Skin of body (tissue), 2 donors: ENCODE measurements around the gene GNGT2. TPM values are rescaled to one million over a fixed set of nuclear protein-coding genes. Genes with fewer than 3 reads are reported as not detected.

Experiments
- DNase-seq: peaks from one replicate; lab custom pipeline; 2025; lab: John Stamatoyannopoulos, UW
- total RNA-seq: library from RNA; depleted of rRNA; stranded (reverse); fragments of >200 nt; gene quantifications from one replicate; pipeline ENCODE4 v1.2.3, GENCODE V29; 2014

GNGT2 gene
- total RNA-seq, 1 donor from 2014 or later = not detected

DNA sequence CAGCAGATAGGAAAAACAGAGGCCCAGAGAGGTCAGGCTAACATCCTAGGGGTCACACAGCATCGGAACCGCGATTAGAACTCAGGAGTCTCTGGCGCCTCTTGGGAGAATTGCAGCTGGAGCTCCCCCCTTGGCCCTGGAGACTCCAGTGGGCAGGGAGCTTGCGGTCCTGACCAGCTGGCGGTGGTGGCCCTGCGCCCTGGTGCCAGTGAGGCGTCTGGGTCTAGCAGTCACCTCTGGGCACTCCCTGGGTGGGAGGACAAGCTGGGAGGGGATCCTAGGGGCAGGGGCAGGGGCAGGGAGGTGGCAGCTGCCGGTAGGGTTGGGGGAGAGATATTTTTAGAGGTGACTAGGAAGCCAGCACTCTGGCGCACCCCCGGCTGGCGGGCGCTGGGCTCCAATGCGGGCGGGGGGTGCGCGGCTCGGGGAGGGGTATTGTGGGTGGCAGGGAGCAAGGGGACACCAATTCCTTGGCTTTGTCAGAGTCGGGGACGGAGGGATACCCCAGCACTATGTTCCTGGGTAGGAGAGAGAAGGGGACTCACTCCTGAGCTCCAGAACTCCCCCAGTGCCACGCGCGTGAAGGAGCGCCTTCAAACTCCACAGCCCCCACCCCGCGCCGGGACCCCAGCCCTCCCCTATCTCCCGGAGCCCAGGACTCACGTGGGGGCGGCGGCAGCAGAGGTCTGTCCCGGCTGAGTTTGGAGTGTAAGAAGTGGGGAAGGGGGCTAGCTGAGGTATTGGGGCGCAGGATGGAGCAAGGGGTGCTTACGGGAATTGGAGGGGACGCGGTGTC lies 19.6 kb upstream of the GNGT2 start:
- DNase-seq = no peak

DNA sequence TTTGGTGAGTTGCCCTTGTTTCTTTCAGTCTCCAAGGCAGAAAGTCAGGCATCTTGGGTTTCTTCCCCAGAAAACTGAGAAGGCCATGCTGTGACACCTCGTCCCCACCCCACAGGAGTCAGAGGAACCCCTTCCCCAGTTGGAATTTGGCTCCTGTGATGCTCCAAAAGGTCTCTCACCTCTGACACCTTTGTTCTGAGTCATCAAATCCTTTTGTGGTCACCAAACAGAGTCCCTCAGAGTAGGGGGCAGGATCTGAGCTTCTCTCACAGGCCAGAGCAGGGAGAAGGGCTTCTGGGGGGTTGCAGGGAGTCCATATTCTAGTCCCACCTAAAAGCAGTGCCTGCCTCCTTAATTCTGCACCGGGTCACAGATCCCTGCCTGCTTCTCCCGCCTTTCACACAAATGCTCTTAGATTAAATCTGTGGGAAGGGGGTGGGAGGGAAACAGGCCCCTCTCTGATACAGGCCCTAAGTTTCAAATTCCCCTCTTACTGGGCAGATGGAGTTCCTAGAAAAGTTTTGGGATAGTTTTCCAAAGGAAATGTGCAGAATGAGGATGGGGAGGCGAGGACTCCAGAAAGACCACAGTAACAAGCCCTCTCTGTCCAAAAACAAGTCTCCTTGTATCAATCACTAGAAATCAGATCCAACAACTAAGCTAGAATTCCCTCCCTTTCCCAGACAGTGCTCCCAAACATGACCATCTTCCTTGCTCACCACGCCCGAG lies 18.9 kb upstream of the GNGT2 start:
- no peak for DNase-seq

DNA sequence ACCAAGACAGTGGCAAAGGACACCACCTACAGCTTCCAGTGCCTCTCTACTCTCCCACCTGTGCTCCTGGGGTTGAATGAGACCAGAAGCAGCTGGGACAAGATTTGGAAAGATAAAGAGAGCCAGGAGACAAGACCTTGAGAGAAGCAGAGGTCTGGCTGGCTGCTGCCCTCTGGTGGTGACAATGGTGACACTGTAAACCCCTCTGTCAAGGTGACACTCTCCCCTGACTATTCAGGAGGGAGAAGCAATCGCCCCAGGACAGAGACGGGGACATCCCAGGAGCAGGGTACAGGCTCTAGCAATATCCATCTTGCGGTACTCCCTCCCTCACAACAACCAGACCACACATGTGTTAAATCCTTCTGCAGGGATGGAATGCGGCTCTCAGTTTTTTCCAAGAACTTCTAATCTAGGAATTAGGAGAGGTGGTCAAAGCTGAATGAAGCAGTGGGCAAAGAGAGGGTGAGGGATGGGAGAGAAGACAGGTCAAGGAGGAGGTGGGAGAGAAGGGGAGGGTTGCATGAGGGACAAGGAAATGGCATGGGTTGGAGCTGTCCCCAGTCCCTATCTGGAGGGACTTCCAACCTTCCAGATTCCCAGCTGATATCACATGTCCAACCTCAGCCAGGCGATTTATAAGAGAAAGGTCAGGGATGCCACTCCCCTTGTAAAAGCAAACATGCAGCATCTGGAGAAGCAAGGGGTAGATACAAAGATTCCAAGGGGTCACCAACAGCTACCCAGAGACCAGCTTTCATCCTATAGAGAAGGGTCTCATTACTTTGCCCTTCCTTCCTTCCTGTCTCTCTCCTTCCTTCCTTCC lies 17.3 kb upstream of the GNGT2 start:
- no peak for DNase-seq

DNA sequence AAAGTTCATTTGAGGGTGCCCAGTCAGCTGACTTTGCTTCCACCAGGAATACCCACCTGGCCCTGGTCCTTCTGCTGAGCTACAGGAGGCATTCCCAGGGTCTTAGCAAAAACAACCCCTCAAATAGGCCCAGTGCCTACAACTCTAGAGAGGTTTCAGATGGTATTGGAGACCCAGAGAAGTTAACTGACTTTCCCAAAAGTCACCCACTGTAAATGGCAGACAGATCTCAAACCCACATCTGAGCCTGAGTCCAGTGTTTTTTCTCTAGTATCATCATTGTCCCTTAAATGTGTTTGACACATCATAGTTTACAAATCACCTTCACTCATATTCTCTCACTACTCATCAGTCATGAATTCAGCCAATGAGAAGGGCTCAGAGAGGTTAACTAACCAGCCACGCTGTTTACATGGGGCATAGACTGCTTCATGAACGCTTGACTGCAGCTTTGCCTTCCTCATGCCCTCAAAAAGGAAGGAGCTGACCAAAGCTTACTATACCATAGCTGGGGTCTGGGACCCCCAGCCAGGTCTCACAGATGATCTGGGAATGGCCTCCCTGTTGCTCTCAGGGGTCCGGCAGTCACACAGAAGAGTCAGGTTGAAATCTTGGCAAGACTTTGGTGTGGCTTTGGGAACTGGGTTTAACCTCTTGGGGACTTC lies 16.5 kb upstream of the GNGT2 start:
- no peak for DNase-seq

DNA sequence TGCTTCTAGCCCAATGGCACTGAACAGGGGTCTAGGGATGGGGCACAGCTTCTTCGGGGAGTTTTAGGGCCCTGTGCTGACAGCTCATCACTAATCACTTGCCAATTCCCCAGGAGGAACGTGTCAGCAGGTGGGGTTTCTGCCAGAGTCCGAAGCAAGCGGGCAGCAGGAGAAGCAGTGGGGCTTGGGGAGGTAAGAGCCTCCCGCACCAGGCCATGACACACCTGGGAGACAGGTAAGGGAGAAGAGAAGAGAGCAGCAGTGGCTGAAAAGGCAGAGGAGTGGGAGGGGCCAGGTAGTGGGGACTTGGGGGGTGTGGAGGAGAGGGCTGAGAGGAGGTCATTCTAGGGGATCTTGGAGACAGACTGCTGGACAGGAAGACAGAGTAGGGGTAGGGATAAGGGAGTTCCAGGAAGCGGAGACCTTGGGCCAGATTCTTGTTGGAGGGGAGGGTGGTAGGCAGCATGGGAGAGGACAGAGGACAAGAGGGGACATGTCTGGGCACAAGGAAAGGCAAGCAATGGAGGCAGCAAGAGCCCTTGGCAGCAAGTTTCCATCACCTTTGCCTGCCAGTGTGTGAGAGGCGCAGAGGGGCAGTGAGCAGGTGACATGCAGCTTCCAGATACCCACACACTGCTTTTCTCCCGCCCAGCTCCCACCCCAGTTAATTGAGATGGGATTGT lies 15.3 kb upstream of the GNGT2 start:
- DNase-seq = no peak

DNA sequence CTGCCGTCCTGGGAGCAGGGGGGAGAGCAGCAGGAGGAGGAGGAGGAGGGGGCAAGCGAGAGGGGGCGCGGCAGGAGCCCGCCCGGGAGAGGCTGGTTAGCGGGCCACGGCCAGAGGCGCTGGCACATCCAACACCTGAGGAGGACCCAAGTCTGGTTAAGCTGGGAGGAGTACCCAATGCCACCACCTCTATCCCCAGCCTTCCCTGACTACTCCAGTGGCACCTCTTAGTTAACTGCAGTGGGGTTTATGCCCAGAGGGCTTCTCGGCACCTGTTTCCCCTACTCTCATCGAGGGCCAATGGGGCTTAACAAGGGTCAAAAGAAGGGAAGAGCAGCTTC lies 14.6 kb upstream of the GNGT2 start:
- no peak for DNase-seq

DNA sequence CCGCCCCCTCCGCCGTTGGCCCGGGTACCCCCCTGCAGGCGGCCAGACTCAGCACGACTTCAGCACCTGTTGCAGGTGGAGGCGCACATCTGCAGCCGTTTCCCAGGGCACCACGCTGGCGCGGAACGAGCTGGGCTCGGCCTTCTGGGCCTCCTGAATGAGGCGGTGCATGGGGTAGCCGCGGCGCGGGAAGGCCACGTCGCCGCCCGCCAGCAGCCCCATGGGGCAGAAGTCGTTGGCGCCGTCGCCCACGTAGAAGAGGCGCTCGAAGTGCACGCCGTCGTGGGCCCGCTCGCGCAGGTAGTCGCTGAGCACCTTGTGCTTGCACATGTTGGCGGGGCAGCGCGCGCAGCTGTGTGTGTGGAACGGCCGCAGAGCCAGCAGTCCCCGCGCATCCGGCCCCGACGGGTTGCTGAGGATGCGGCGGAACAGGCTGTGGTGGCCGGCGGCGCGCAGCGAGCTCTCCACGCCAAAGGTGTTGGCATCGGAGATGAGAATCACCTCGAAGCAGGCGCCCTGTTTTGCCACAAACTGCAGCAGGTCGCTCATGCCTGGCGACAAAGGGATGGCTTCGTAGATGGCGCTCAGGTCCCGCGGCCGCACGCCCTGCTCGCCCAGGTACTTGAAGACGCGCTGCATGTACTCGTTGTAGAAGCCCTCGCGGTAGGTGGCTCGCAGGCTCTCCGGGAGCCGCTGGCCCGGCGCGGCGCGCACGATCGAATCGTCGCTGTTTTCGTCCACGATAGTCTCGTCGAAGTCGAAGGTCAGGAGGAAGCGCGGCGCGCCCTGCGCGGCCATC lies 14.0 kb upstream of the GNGT2 start:
- DNase-seq = no peak

DNA sequence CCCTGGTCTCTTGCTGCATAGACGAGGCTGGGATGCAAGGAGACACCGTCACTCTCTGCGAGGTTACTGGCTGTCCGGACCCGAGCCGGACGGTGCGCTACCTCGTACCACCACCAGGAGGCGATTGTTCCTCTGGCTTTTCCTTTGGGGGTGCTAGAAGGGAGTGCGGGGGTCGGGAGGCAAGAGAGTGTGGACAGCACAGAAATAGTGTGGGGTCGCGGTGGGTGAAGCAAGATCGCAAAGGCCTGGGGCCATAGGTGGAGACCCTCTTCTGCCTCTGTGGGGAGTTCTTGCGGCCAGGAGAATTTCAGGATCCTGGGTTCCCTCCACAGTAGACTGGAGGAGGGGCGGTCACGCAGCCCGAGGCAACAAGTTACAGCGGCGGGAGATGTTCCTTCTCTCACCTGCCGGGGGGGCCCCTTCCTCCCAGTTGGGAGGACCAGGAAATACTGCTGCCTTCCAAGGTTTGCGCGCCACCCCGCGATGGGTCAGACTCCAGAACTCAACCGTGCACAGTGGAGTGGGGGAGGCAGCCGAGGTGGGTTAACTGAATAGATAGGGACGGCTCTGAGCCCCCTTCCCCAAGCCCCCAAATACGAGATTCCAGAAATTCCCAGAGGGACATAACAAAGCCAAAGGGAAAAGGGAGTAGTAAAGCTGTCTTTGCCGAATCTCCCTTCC lies 13.3 kb upstream of the GNGT2 start:
- DNase-seq = no peak

DNA sequence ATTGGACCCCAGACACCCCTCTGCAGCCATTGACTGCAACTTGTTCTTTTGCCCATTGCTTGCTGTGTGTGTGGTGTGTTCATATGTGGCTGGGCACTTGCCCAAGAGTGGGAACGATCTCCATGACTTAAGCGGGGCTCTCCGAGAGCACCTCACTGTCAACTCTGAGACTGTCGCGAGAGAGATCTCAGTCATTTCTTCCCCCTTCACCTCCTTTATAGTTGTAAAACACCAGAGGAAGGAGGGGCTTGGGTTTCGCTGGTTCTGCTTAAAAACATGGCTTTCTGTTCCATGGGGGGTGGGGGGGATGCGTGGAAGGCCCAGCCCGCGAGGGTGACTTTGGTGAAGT lies 12.8 kb upstream of the GNGT2 start:
- no peak for DNase-seq

DNA sequence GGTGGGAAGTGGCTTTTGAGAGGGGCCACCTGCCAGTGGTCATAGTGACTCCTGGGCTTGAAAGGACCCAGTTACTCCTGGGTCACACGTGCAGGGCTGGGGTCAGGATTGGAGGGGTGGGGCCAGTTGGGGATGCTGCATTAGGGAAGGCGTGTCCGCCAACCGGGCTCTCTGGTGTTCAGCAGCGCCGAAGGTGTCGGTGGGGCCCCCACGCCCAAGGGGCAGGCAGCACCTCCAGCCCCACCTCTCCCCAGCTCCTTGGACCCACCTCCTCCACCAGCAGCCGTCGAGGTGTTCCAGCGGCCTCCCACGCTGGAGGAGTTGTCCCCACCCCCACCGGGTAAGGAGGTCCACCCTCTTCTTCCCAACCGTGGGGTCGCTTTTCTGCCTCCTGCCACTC lies 9.6 kb upstream of the GNGT2 start:
- DNase-seq = no peak

DNA sequence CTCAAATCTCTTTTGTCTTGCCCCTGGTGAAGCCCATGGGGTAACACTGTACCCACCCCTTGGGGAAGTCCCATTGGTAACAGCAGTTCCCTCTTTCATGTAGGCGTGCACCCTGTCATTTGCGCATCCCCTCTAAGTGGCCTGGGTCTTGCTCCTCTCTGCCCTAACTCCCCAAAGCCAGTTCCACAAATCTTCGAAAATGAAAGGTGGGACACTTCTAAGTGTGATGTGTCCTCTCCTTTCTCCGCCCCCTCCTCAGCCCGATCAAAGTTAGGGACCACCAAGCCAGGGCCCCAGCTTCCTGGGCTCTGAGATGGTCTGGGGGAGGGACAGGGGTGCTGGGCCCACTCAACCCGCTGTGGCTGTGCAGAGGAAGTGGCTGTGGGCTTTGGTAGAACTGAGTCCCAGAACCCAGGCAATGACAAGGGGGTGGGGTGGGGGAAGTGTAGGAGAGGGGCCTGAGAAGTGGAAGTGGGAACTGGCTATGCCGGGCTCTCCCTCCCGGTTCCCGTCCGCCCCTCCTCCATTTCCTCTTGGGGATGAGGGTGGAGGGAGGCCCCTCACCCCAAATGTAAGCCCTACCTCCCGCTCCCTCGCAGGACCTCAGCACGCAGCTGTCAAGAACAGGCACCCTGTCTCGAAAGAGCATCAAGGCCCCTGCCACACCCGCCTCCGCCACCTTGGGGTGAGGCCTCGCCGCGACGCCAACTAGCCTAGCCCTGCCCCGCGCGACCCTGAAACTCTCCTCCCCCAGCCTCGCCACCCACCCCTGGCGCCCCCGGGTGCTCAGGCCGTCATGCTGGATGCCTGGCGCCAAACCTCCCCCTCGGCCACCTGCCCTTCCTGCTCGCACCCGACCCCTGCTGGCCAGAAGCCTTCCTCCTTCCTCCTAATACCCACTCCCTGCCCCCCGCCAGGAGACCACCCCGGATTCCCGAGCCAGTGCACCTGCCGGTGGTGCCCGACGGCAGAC lies 8.9 kb upstream of the GNGT2 start:
- DNase-seq = no peak

DNA sequence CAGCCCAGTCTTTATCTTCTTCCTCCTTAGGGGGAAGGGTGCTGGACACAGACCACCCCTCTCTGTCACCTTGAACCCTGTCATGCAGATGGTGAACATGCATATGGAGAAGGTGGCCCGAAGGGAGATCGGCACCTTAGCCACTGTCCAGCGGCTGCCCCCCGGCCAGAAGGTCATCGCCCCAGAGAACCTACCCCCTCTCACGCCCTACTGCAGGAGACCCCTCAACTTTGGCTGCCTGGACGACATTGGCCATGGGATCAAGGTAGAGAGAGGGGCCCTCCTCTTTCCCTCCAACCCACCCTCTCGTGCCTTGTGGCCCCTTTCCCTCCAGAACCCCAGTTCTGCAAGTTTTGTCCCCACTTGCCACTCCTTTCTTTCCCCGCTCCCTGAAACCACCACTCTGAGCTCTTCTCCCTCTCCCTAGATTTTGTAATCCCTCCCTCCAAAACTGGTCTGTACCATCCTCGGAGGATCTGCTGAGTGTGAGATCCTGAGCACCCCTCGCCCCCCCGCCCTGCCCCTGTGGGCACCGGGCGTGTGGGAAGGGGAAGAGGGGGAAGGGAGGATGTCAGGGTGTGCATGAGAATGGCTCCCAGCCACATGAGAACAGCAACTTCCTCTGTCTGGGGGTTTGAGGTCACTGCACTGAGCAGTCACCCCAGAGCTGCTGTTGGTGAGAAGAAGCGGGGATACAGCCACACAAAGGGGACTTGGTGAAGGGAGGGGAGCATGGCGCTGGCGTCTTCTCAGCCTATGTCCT lies 7.5 kb upstream of the GNGT2 start:
- no peak for DNase-seq

DNA sequence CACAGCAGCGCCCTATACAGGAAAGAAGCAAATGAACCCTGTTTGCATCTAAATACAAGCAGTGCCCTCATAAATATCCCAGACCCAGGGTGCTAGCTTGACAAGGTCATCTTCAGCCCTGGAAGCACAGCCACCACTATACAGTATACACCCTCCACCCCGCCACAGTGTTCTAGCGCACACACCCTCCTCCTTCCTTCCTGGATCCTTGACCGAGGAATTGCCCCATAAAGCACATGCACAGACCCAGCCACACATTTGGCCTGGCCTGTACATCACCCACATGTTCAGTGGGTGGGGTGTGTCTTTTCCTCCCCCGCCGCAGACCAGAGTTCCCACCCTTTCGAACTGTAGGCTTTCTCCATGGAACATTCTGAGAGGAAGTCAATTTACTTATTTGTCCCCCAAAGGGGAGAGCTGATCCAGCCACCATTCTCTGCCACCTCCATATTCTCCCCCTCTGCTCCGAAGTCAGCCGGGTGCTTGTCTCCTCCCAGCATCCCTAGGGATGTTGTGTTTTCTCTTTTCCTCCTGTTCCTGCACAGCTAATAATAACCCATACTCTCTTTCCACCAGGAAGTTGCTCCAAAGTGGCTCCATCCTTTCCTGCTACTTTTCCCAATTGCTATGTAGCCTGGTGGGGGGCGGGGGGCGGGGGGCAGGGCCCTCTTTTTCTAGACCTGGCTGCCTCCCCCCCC lies 6.7 kb upstream of the GNGT2 start:
- DNase-seq = no peak

DNA sequence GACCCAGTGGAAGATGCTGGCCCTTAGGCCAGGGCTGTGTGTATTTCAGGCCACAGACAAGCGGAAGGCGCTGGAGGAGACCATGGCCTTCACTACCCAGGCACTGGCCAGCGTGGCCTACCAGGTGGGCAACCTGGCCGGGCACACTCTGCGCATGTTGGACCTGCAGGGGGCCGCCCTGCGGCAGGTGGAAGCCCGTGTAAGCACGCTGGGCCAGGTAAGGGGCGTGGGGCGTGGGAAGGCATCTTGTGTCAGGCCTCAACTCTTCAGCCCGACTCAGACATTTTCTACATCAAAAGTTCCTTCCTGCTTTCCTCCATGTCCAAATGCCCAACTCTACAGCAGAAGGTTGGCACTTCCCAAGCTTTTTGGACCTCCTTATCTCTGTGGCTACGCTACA lies 6.1 kb upstream of the GNGT2 start:
- no peak for DNase-seq

DNA sequence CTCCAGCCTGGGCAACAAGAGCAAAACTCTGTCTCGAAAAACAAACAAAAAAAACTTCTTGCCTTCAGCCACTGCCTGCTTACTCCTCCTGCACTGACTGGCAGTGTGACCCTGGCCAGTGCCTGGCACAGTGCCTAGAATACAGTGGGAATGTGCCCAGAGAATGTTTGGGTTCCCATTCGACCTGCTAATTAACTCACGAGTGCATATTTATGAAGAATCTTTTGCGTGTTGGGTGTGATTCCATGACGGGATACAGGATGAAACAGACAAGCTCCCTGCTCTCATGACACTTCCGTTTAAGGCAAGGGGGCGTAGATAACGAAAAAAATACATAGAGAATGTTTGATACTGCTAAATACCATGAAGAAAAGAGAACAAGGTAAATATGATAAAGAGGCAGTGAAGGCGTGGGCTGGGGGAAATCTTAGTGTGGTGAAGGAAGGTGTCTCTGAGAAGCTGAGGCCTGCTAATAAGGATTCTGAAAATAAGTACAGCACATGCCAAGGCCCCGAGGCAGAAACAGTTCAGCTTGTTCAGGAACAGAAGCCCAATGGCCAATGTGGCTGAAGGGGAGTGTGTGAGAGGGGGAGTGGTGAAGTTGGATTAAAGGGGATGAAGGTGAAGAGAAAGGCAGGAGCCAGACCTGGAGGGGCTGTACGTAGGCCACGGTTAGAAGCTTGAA lies 4.4 kb upstream of the GNGT2 start:
- DNase-seq = no peak

DNA sequence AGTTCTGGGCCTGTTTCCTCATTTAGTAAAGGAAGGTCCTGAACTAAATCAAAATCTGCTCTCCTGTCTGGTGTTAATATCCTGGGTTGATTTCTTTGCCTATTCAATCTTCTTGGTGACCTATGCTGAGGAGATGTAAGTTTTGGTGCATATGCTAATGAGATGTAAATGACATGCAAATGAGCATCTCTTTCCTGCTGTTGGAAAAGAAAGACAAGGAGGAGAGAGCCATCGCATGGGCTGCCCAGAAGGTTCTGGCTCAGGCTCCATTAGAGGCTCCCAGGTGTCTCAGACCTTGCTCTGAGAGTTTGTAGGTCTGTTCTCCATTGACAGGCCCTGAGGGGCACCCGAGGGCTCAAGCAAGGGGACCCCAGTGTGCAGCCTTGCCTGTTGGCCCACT lies 3.5 kb upstream of the GNGT2 start:
- DNase-seq = no peak

DNA sequence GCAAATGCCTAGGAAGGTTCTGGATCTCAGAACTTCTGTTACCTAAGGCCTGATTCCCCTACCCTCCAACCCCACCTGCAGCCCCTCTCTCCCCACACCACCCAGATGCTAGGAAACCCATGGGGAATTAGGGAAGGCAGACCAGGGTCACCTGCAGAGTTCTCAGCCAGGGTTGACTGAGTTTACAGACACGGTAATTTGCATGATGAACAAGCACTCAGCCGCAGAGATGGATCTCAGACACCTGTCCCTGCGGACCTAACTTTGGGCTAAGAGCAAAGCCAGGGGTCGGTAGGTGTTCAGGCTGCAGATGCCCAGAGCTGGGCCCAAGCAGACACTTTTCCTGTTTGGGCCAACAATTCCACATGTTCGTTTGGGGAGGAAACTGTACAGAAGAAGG lies 3.0 kb upstream of the GNGT2 start:
- no peak for DNase-seq
